ENCODE results near the gene FBXO36.

Gene FBXO36

GRCh38 chr2:230016844-230017243 is 94.5 kb downstream of the FBXO36 start:
- no peaks in the 10 kb centered on the region for H3K9me3 ChIP-seq (ENCODE audit: control insufficient read depth in 1 of 2, low read length in 2 of 2)
- H3K4me1 ChIP-seq (ENCODE audit: control insufficient read depth in 1 of 2, insufficient read depth in 2 of 2, low read length in 2 of 2), result no peaks in the 10 kb centered on the region
- H3K27me3 ChIP-seq (ENCODE audit: low read depth, low read length), result no peaks in the 10 kb centered on the region
- no peak overlapping the region for H3K27ac ChIP-seq (ENCODE audit: low read length)
- no peaks in the 10 kb centered on the region for H3K36me3 ChIP-seq (ENCODE audit: control insufficient read depth in 1 of 2, insufficient read depth in 2 of 2, low read length in 2 of 2)
- H3K4me3 ChIP-seq (ENCODE audit: low read depth in 1 of 2, low read length in 2 of 2), result no peak overlapping the region

DNA sequence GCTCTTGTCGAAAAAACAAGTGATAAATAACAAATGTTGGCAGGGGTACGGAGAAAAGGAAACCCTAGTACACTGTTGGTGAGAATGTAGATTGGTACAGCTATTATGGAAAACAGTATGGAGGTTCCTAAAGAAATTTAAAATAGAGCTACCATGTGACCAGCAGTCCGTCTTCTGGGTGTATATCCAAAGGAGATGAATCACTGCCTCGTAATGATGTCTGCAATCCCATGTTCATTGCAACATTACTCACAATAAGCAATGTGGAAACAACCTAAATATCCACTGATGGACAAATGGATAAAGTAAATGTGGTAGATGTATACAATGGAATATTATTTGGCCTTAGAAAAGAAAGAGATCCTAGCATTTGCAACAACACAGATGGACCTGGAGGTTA is 95.8 kb downstream of the FBXO36 start:
- Histone ChIP-seq H3K27ac (ENCODE audit: low read length) (no peak overlapping the region), H3K4me3 (ENCODE audit: low read depth in 1 of 2, low read length in 2 of 2) (no peak overlapping the region), H3K27me3 (ENCODE audit: low read depth, low read length) (no peaks in the 10 kb centered on the region), H3K9me3 (ENCODE audit: control insufficient read depth in 1 of 2, low read length in 2 of 2) (no peaks in the 10 kb centered on the region), H3K36me3 (ENCODE audit: control insufficient read depth in 1 of 2, insufficient read depth in 2 of 2, low read length in 2 of 2) (no peaks in the 10 kb centered on the region), H3K4me1 (ENCODE audit: control insufficient read depth in 1 of 2, insufficient read depth in 2 of 2, low read length in 2 of 2) (no peaks in the 10 kb centered on the region)

- H3K4me1 ChIP-seq (ENCODE audit: control insufficient read depth in 1 of 2, insufficient read depth in 2 of 2, low read length in 2 of 2), result no peaks in the 10 kb centered on the region
- no peaks in the 10 kb centered on the region for H3K27me3 ChIP-seq (ENCODE audit: low read depth, low read length)
- H3K4me3 ChIP-seq (ENCODE audit: low read depth in 1 of 2, low read length in 2 of 2), result no peak overlapping the region
- H3K36me3 ChIP-seq (ENCODE audit: control insufficient read depth in 1 of 2, insufficient read depth in 2 of 2, low read length in 2 of 2), result no peaks in the 10 kb centered on the region
- no peak overlapping the region for H3K27ac ChIP-seq (ENCODE audit: low read length)
- no peaks in the 10 kb centered on the region for H3K9me3 ChIP-seq (ENCODE audit: control insufficient read depth in 1 of 2, low read length in 2 of 2)
Measured at GRCh38 chr2:230019742-230020141, 97.4 kb downstream of the FBXO36 start.

DNA sequence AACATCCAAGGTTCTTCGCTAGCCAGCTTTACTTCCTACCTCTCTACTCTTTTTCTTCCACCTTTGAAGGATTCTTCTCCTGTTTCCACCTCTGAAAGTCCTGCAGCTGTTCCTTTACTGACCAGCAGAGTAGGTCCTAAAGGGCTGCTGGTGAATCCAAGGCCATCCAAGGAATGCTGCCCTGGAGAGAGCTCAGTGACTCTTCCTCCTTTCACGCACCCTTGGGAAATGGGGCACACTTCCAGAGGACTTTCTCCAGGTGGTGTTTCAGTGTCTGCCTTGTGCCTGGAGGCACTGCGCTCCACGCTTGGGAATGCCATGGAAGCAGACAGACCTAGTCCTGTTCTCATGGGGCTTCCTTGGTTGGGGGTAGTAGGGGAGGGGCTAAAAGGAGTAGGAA is 101.0 kb downstream of the FBXO36 start:
- Histone ChIP-seq H3K4me3 (ENCODE audit: low read depth in 1 of 2, low read length in 2 of 2) (no peak overlapping the region), H3K27me3 (ENCODE audit: low read depth, low read length) (no peaks in the 10 kb centered on the region), H3K36me3 (ENCODE audit: control insufficient read depth in 1 of 2, insufficient read depth in 2 of 2, low read length in 2 of 2) (no peaks in the 10 kb centered on the region), H3K27ac (ENCODE audit: low read length) (no peak overlapping the region), H3K9me3 (ENCODE audit: control insufficient read depth in 1 of 2, low read length in 2 of 2) (no peaks in the 10 kb centered on the region), H3K4me1 (ENCODE audit: control insufficient read depth in 1 of 2, insufficient read depth in 2 of 2, low read length in 2 of 2) (no peaks in the 10 kb centered on the region)

GRCh38 chr2:230042195-230042594 is 119.9 kb downstream of the FBXO36 start:
- Histone ChIP-seq H3K36me3 (ENCODE audit: control insufficient read depth in 1 of 2, insufficient read depth in 2 of 2, low read length in 2 of 2) (peaks cover 0 to 8% of the 10 kb centered on the region in 2 donors), H3K27ac (ENCODE audit: low read length) (no peak overlapping the region)

GRCh38 chr2:230043025-230043424 is 120.7 kb downstream of the FBXO36 start:
- no peak overlapping the region for H3K4me3 ChIP-seq (ENCODE audit: low read depth in 1 of 2, low read length in 2 of 2)
- peaks cover 0 to 8% of the 10 kb centered on the region in 2 donors for H3K36me3 ChIP-seq (ENCODE audit: control insufficient read depth in 1 of 2, insufficient read depth in 2 of 2, low read length in 2 of 2)
- H3K27me3 ChIP-seq (ENCODE audit: low read depth, low read length), result no peaks in the 10 kb centered on the region
- H3K27ac ChIP-seq (ENCODE audit: low read length), result no peak overlapping the region
- no peaks in the 10 kb centered on the region for H3K4me1 ChIP-seq (ENCODE audit: control insufficient read depth in 1 of 2, insufficient read depth in 2 of 2, low read length in 2 of 2)
- no peaks in the 10 kb centered on the region for H3K9me3 ChIP-seq (ENCODE audit: control insufficient read depth in 1 of 2, low read length in 2 of 2)

More at GRCh38 chr2:230042195-230042594, 119.9 kb downstream of the FBXO36 start:
- no peaks in the 10 kb centered on the region for H3K9me3 ChIP-seq (ENCODE audit: control insufficient read depth in 1 of 2, low read length in 2 of 2)
- H3K4me3 ChIP-seq (ENCODE audit: low read depth in 1 of 2, low read length in 2 of 2), result no peak overlapping the region
- H3K4me1 ChIP-seq (ENCODE audit: control insufficient read depth in 1 of 2, insufficient read depth in 2 of 2, low read length in 2 of 2), result no peaks in the 10 kb centered on the region
- H3K27me3 ChIP-seq (ENCODE audit: low read depth, low read length), result no peaks in the 10 kb centered on the region

DNA sequence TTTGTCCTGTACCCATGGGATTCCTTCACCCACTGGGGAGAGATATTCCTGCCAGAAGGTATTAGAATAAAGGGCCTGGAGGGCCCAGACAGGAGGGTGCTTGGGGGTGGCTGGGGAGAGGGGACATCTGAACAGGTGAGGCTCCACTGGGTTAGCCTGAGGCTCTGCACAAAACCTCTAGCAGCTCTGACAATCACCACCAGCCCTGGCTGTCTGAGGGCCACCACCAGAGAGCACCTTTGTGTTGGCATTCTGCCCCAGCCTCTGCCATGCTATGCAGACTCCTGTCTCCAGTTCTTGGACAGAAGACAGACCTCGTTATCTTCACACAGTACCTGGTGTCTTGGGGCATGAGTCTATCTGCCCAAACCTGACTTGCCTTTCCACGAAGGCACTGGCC is 121.2 kb downstream of the FBXO36 start:
- H3K27me3 ChIP-seq (ENCODE audit: low read depth, low read length), result no peaks in the 10 kb centered on the region
- peaks cover 0 to 8% of the 10 kb centered on the region in 2 donors for H3K36me3 ChIP-seq (ENCODE audit: control insufficient read depth in 1 of 2, insufficient read depth in 2 of 2, low read length in 2 of 2)
- no peaks in the 10 kb centered on the region for H3K9me3 ChIP-seq (ENCODE audit: control insufficient read depth in 1 of 2, low read length in 2 of 2)
- no peak overlapping the region for H3K4me3 ChIP-seq (ENCODE audit: low read depth in 1 of 2, low read length in 2 of 2)
- no peaks in the 10 kb centered on the region for H3K4me1 ChIP-seq (ENCODE audit: control insufficient read depth in 1 of 2, insufficient read depth in 2 of 2, low read length in 2 of 2)
- no peak overlapping the region for H3K27ac ChIP-seq (ENCODE audit: low read length)

GRCh38 chr2:230046491-230046890 is 124.2 kb downstream of the FBXO36 start:
- H3K4me3 ChIP-seq (ENCODE audit: low read depth in 1 of 2, low read length in 2 of 2), result no peak overlapping the region
- no peaks in the 10 kb centered on the region for H3K9me3 ChIP-seq (ENCODE audit: control insufficient read depth in 1 of 2, low read length in 2 of 2)
- H3K27me3 ChIP-seq (ENCODE audit: low read depth, low read length), result no peaks in the 10 kb centered on the region
- H3K27ac ChIP-seq (ENCODE audit: low read length), result no peak overlapping the region
- no peaks in the 10 kb centered on the region for H3K4me1 ChIP-seq (ENCODE audit: control insufficient read depth in 1 of 2, insufficient read depth in 2 of 2, low read length in 2 of 2)
- peaks cover 0 to 8% of the 10 kb centered on the region in 2 donors for H3K36me3 ChIP-seq (ENCODE audit: control insufficient read depth in 1 of 2, insufficient read depth in 2 of 2, low read length in 2 of 2)

GRCh38 chr2:230048010-230048671 is 125.8 kb downstream of the FBXO36 start:
- no peaks in the 10 kb centered on the region for H3K9me3 ChIP-seq (ENCODE audit: control insufficient read depth in 1 of 2, low read length in 2 of 2)
- no peaks in the 10 kb centered on the region for H3K27me3 ChIP-seq (ENCODE audit: low read depth, low read length)
- H3K4me3 ChIP-seq (ENCODE audit: low read depth in 1 of 2, low read length in 2 of 2), result no peak overlapping the region
- H3K36me3 ChIP-seq (ENCODE audit: control insufficient read depth in 1 of 2, insufficient read depth in 2 of 2, low read length in 2 of 2), result peaks cover 0 to 8% of the 10 kb centered on the region in 2 donors
- no peaks in the 10 kb centered on the region for H3K4me1 ChIP-seq (ENCODE audit: control insufficient read depth in 1 of 2, insufficient read depth in 2 of 2, low read length in 2 of 2)
- no peak overlapping the region for H3K27ac ChIP-seq (ENCODE audit: low read length)

- Histone ChIP-seq H3K27me3 (ENCODE audit: low read depth, low read length) (no peaks in the 10 kb centered on the region), H3K4me1 (ENCODE audit: control insufficient read depth in 1 of 2, insufficient read depth in 2 of 2, low read length in 2 of 2) (peaks cover 0 to 4% of the 10 kb centered on the region in 2 donors)
Measured at GRCh38 chr2:230050136-230050535, 127.8 kb downstream of the FBXO36 start.

GRCh38 chr2:230052299-230052698 is 130.0 kb downstream of the FBXO36 start:
- Histone ChIP-seq H3K9me3 (ENCODE audit: control insufficient read depth in 1 of 2, low read length in 2 of 2) (no peaks in the 10 kb centered on the region), H3K4me1 (ENCODE audit: control insufficient read depth in 1 of 2, insufficient read depth in 2 of 2, low read length in 2 of 2) (peaks cover 0 to 4% of the 10 kb centered on the region in 2 donors), H3K36me3 (ENCODE audit: control insufficient read depth in 1 of 2, insufficient read depth in 2 of 2, low read length in 2 of 2) (no peaks in the 10 kb centered on the region), H3K27ac (ENCODE audit: low read length) (no peak overlapping the region), H3K4me3 (ENCODE audit: low read depth in 1 of 2, low read length in 2 of 2) (no peak overlapping the region), H3K27me3 (ENCODE audit: low read depth, low read length) (no peaks in the 10 kb centered on the region)

More at GRCh38 chr2:230050136-230050535, 127.8 kb downstream of the FBXO36 start:
- no peaks in the 10 kb centered on the region for H3K9me3 ChIP-seq (ENCODE audit: control insufficient read depth in 1 of 2, low read length in 2 of 2)
- H3K36me3 ChIP-seq (ENCODE audit: control insufficient read depth in 1 of 2, insufficient read depth in 2 of 2, low read length in 2 of 2), result peaks cover 0 to 8% of the 10 kb centered on the region in 2 donors
- no peak overlapping the region for H3K4me3 ChIP-seq (ENCODE audit: low read depth in 1 of 2, low read length in 2 of 2)
- H3K27ac ChIP-seq (ENCODE audit: low read length), result no peak overlapping the region
